NCI-H69 (cell line): Measurements from ENCODE around the gene IFIT3.

Experiments used
- DNase-seq: peaks from one replicate; lab custom pipeline; 2025; lab: John Stamatoyannopoulos, UW

Gene IFIT3

GRCh38 chr10:89360157-89360556 lies 32.4 kb downstream of the IFIT3 start:
- no peak for DNase-seq

- DNase-seq = no peak
These were observed 35.1 kb downstream of the IFIT3 start for GRCh38 chr10:89362929-89363328.

GRCh38 chr10:89363729-89364442 lies 36.1 kb downstream of the IFIT3 start:
- no peak for DNase-seq

GRCh38 chr10:89364531-89364930 lies 36.7 kb downstream of the IFIT3 start:
- no peak for DNase-seq

GRCh38 chr10:89367529-89367928 lies 39.7 kb downstream of the IFIT3 start:
- DNase-seq = peak; percentile 12

GRCh38 chr10:89368129-89368528 lies 40.3 kb downstream of the IFIT3 start:
- no peak for DNase-seq

GRCh38 chr10:89369156-89370105 lies 41.6 kb downstream of the IFIT3 start:
- no peak for DNase-seq

- DNase-seq = no peak
These were observed 43.3 kb downstream of the IFIT3 start for GRCh38 chr10:89371079-89371478.

- no peak for DNase-seq
These were observed 44.2 kb downstream of the IFIT3 start for GRCh38 chr10:89371987-89372386.

GRCh38 chr10:89373916-89374711 lies 46.3 kb downstream of the IFIT3 start:
- no peak for DNase-seq

- no peak for DNase-seq
These were observed 46.9 kb downstream of the IFIT3 start for GRCh38 chr10:89374713-89375141.

GRCh38 chr10:89377705-89378637 lies 50.2 kb downstream of the IFIT3 start, which contains the start of gene IFIT1B:
TSS of gene IFIT1B (plus strand) at chr10:89378056. CDS start at chr10:89378136, 80 bp downstream.
- no peak for DNase-seq

GRCh38 chr10:89379103-89379502 lies 51.3 kb downstream of the IFIT3 start:
- DNase-seq = no peak

- no peak for DNase-seq
These were observed 55.0 kb downstream of the IFIT3 start for GRCh38 chr10:89382757-89383156.

GRCh38 chr10:89384474-89385340 lies 56.9 kb downstream of the IFIT3 start:
- DNase-seq = no peak

GRCh38 chr10:89388806-89389205 lies 61.0 kb downstream of the IFIT3 start:
- DNase-seq = no peak

GRCh38 chr10:89389254-89389653 lies 61.5 kb downstream of the IFIT3 start:
- peak; percentile 2 for DNase-seq
